ENCODE data around the gene DMRTA1.

The DMRTA1 gene, protein sequence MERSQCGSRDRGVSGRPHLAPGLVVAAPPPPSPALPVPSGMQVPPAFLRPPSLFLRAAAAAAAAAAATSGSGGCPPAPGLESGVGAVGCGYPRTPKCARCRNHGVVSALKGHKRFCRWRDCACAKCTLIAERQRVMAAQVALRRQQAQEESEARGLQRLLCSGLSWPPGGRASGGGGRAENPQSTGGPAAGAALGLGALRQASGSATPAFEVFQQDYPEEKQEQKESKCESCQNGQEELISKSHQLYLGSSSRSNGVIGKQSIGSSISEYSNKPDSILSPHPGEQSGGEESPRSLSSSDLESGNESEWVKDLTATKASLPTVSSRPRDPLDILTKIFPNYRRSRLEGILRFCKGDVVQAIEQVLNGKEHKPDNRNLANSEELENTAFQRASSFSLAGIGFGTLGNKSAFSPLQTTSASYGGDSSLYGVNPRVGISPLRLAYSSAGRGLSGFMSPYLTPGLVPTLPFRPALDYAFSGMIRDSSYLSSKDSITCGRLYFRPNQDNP
- total RNA-seq: 0 to 0.35 (median 0) reads per million in 3 donors

DNA sequence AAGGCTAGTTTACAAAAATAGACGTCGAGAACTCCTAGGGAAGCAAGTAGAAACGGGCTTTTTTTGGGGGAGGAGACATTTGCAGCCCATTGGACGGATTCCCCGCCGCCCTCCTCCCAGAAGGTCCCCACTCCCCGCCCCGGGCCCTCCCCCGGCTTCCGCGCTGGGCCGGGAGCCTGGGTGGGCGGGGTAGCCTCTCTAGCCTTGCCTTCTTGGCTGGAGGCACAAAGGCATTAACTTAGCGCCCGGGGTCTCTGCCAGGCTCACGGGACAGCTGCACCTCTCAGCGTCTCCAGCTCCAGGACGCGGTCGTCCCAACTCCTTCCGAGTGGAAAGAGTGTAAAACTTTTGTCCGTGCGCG is at the start of gene DMRTA1:
TSS of gene DMRTA1 (plus strand) at position 236 of the 361 bp plus-strand sequence. CDS start 242 bp downstream, outside the sequence.
- Histone ChIP-seq H3K27ac (ENCODE audit: insufficient read depth, low read length, poor library complexity, severe bottlenecking) (no peak within 1 kb of the TSS), H3K27me3 (replicated peaks; ENCODE audit: control insufficient read depth, insufficient read depth, low read length, poor library complexity, severe bottlenecking) (peaks cover 16% of the 10 kb centered on the region)
- no peak for DNase-seq

DNA sequence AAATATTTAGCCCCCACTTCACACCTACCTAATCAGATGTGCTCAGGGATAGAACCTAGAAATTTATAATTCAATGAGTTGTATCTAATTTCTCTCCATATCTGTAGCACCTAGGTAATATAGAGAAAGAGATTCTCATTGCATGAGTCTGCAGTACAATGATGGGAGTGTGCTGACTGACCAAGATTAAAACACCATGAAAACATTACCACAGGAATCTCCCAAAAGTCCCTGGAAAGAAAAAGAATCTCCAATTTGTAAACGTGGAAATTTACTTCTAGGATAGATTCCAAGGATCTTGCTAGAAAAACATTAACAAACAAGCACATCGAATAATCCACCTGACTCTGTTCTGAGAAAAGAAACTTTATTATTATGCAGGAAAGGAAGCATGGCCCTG is 45.0 kb upstream of the DMRTA1 start:
- H3K4me1 ChIP-seq (ENCODE audit: control insufficient read depth, insufficient read depth, low read length, poor library complexity, severe bottlenecking): no peaks in the 10 kb centered on the region
- DNase-seq: no peak
- H3K36me3 ChIP-seq (ENCODE audit: control insufficient read depth, insufficient read depth, low read length): no peaks in the 10 kb centered on the region
- no peak overlapping the region for H3K27ac ChIP-seq (ENCODE audit: insufficient read depth, low read length, poor library complexity, severe bottlenecking)
- no peaks in the 10 kb centered on the region for H3K27me3 ChIP-seq (replicated peaks; ENCODE audit: control insufficient read depth, insufficient read depth, low read length, poor library complexity, severe bottlenecking)
- H3K9me3 ChIP-seq (ENCODE audit: control insufficient read depth, low read length): no peaks in the 10 kb centered on the region
- no peak overlapping the region for H3K4me3 ChIP-seq (ENCODE audit: insufficient read depth, low read depth, low read length, poor library complexity, severe bottlenecking)

More for the DNA sequence above, at the start of gene DMRTA1:
- Histone ChIP-seq H3K9me3 (ENCODE audit: control insufficient read depth, low read length) (no peaks in the 10 kb centered on the region), H3K4me1 (ENCODE audit: control insufficient read depth, insufficient read depth, low read length, poor library complexity, severe bottlenecking) (peaks cover 10% of the 10 kb centered on the region), H3K4me3 (ENCODE audit: insufficient read depth, low read depth, low read length, poor library complexity, severe bottlenecking) (peak within 1 kb of the TSS; percentile 41), H3K36me3 (ENCODE audit: control insufficient read depth, insufficient read depth, low read length) (no peaks in the 10 kb centered on the region)

GRCh38 chr9:22405869-22406659 is 40.6 kb upstream of the DMRTA1 start:
- no peaks in the 10 kb centered on the region for H3K36me3 ChIP-seq (ENCODE audit: control insufficient read depth, insufficient read depth, low read length)
- no peaks in the 10 kb centered on the region for H3K27me3 ChIP-seq (replicated peaks; ENCODE audit: control insufficient read depth, insufficient read depth, low read length, poor library complexity, severe bottlenecking)
- H3K4me1 ChIP-seq (ENCODE audit: control insufficient read depth, insufficient read depth, low read length, poor library complexity, severe bottlenecking): no peaks in the 10 kb centered on the region
- no peak overlapping the region for H3K4me3 ChIP-seq (ENCODE audit: insufficient read depth, low read depth, low read length, poor library complexity, severe bottlenecking)
- no peaks in the 10 kb centered on the region for H3K9me3 ChIP-seq (ENCODE audit: control insufficient read depth, low read length)
- no peak overlapping the region for H3K27ac ChIP-seq (ENCODE audit: insufficient read depth, low read length, poor library complexity, severe bottlenecking)
- no peak for DNase-seq

GRCh38 chr9:22413884-22414283 is 32.7 kb upstream of the DMRTA1 start:
- Histone ChIP-seq H3K27ac (ENCODE audit: insufficient read depth, low read length, poor library complexity, severe bottlenecking) (no peak overlapping the region), H3K27me3 (replicated peaks; ENCODE audit: control insufficient read depth, insufficient read depth, low read length, poor library complexity, severe bottlenecking) (no peaks in the 10 kb centered on the region), H3K4me1 (ENCODE audit: control insufficient read depth, insufficient read depth, low read length, poor library complexity, severe bottlenecking) (no peaks in the 10 kb centered on the region), H3K9me3 (ENCODE audit: control insufficient read depth, low read length) (no peaks in the 10 kb centered on the region), H3K36me3 (ENCODE audit: control insufficient read depth, insufficient read depth, low read length) (no peaks in the 10 kb centered on the region), H3K4me3 (ENCODE audit: insufficient read depth, low read depth, low read length, poor library complexity, severe bottlenecking) (no peak overlapping the region)
- DNase-seq: no peak

DNA sequence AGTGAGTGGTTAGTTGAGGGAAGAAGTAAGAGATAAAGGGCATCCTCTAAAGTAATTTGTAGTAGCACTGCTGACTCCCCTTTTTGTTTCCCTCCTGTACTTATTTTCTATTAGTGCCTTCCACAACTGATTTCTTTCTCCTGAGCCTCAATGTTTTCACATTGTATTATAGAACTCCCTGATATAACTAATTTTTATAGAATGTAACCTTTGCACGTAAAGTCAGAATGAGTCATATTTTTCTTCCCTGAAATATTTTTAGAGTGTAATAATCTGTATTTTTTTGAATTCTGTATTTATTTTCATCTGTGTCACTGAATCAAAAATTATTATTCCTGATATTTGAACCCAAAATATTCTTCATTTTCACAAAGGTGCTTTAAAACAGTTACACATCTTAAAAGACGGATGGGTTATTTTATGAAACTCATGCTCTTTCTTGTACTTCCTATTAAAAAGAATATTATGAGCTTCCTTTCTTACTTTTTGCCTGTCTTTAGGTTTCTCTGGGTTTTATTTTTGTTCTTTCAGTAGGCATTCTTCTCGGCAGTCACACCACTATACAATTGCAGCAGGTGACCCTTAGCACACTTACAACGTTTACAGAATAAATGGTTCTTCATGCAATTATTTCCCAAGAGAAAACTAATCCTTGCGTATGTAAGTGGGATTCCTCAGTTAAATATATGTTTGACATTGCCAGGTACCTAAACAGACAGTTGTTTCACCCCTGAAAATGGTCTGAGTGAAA is 30.5 kb upstream of the DMRTA1 start:
- Histone ChIP-seq H3K27me3 (replicated peaks; ENCODE audit: control insufficient read depth, insufficient read depth, low read length, poor library complexity, severe bottlenecking) (no peaks in the 10 kb centered on the region), H3K27ac (ENCODE audit: insufficient read depth, low read length, poor library complexity, severe bottlenecking) (no peak overlapping the region), H3K9me3 (ENCODE audit: control insufficient read depth, low read length) (no peaks in the 10 kb centered on the region), H3K36me3 (ENCODE audit: control insufficient read depth, insufficient read depth, low read length) (no peaks in the 10 kb centered on the region), H3K4me3 (ENCODE audit: insufficient read depth, low read depth, low read length, poor library complexity, severe bottlenecking) (no peak overlapping the region), H3K4me1 (ENCODE audit: control insufficient read depth, insufficient read depth, low read length, poor library complexity, severe bottlenecking) (no peaks in the 10 kb centered on the region)
- no peak for DNase-seq

DNA sequence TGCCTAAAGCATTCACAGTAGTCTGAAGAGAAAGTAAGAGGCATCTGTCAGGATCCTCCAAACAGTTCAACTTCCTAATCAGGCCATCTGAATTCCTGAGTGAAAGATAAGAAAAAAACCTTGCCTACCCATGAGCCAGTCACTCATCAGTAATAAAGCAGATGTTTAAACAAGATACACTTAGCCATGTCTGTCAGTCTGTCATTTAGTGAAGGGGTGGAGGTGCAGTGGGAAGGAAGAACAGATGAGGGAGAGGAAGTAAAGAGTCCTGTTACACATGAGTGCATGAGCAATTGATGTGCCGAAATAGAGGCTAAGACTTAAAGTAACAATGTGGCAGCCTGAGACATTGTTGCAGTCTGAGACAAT is 29.9 kb upstream of the DMRTA1 start:
- Histone ChIP-seq H3K27ac (ENCODE audit: insufficient read depth, low read length, poor library complexity, severe bottlenecking) (no peak overlapping the region), H3K27me3 (replicated peaks; ENCODE audit: control insufficient read depth, insufficient read depth, low read length, poor library complexity, severe bottlenecking) (no peaks in the 10 kb centered on the region), H3K4me3 (ENCODE audit: insufficient read depth, low read depth, low read length, poor library complexity, severe bottlenecking) (no peak overlapping the region), H3K9me3 (ENCODE audit: control insufficient read depth, low read length) (no peaks in the 10 kb centered on the region), H3K36me3 (ENCODE audit: control insufficient read depth, insufficient read depth, low read length) (no peaks in the 10 kb centered on the region), H3K4me1 (ENCODE audit: control insufficient read depth, insufficient read depth, low read length, poor library complexity, severe bottlenecking) (no peaks in the 10 kb centered on the region)
- DNase-seq: no peak

DNA sequence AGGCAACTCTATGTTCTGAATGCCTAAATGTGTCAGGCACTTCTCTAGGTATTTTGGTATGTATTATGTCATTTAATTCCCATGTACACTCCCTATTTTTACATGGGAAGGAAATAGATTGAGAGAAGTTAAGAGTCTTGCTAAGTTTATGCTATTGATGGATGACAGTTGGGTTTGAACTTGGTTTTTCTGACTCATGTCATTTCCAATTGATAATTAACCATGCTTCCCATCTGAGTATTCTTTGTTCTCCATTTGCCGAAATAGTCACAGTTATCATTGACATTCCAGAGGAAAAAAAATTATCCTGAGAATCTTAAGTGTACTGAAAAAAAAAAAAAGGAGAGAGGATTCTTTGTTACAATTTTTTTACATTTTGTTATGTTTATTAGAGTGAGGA is 23.1 kb upstream of the DMRTA1 start:
- DNase-seq: no peak
- no peaks in the 10 kb centered on the region for H3K9me3 ChIP-seq (ENCODE audit: control insufficient read depth, low read length)

GRCh38 chr9:22424616-22425015 is 22.0 kb upstream of the DMRTA1 start:
- Histone ChIP-seq H3K36me3 (ENCODE audit: control insufficient read depth, insufficient read depth, low read length) (no peaks in the 10 kb centered on the region), H3K4me1 (ENCODE audit: control insufficient read depth, insufficient read depth, low read length, poor library complexity, severe bottlenecking) (no peaks in the 10 kb centered on the region), H3K4me3 (ENCODE audit: insufficient read depth, low read depth, low read length, poor library complexity, severe bottlenecking) (no peak overlapping the region), H3K9me3 (ENCODE audit: control insufficient read depth, low read length) (no peaks in the 10 kb centered on the region), H3K27me3 (replicated peaks; ENCODE audit: control insufficient read depth, insufficient read depth, low read length, poor library complexity, severe bottlenecking) (no peaks in the 10 kb centered on the region), H3K27ac (ENCODE audit: insufficient read depth, low read length, poor library complexity, severe bottlenecking) (no peak overlapping the region)
- DNase-seq: no peak

More for the DNA sequence above, 23.1 kb upstream of the DMRTA1 start:
- Histone ChIP-seq H3K4me3 (ENCODE audit: insufficient read depth, low read depth, low read length, poor library complexity, severe bottlenecking) (no peak overlapping the region), H3K27me3 (replicated peaks; ENCODE audit: control insufficient read depth, insufficient read depth, low read length, poor library complexity, severe bottlenecking) (no peaks in the 10 kb centered on the region), H3K36me3 (ENCODE audit: control insufficient read depth, insufficient read depth, low read length) (no peaks in the 10 kb centered on the region), H3K4me1 (ENCODE audit: control insufficient read depth, insufficient read depth, low read length, poor library complexity, severe bottlenecking) (no peaks in the 10 kb centered on the region), H3K27ac (ENCODE audit: insufficient read depth, low read length, poor library complexity, severe bottlenecking) (no peak overlapping the region)

- Histone ChIP-seq H3K9me3 (ENCODE audit: control insufficient read depth, low read length) (no peaks in the 10 kb centered on the region), H3K4me1 (ENCODE audit: control insufficient read depth, insufficient read depth, low read length, poor library complexity, severe bottlenecking) (no peaks in the 10 kb centered on the region), H3K27ac (ENCODE audit: insufficient read depth, low read length, poor library complexity, severe bottlenecking) (no peak overlapping the region), H3K27me3 (replicated peaks; ENCODE audit: control insufficient read depth, insufficient read depth, low read length, poor library complexity, severe bottlenecking) (no peaks in the 10 kb centered on the region), H3K36me3 (ENCODE audit: control insufficient read depth, insufficient read depth, low read length) (no peaks in the 10 kb centered on the region), H3K4me3 (ENCODE audit: insufficient read depth, low read depth, low read length, poor library complexity, severe bottlenecking) (no peak overlapping the region)
- no peak for DNase-seq
These were observed 21.1 kb upstream of the DMRTA1 start for GRCh38 chr9:22425551-22425950.

Measured in effector memory CD4-positive, alpha-beta T cell (primary cell).